Stimulated activated naive CD8-positive, alpha-beta T cell treated with anti-CD3 and anti-CD28 coated beads, Interleukin-15, Interleukin-2, amounts not matched to agents 100 ng/mL and 50 ng/mL, for 24 hours (primary cell): ENCODE results near the gene CCDC80.
A peak's percentile ranks its signal among the peaks of the same experiment; 100 is the strongest.
"Not testable (repeated sequence)": the region's sequence is repeated elsewhere in the genome, so short reads cannot be mapped to it uniquely, and the experiment has no call there.

Source experiments
- H3K27ac Mint-ChIP-seq: one replicate; pipeline ENCODE4 v1.8.0; 2021; ENCODE audit warnings: mild to moderate bottlenecking, mixed read lengths
- H3K27me3 Mint-ChIP-seq: one replicate; pipeline ENCODE4 v1.8.0; 2021; ENCODE audit warnings: mixed read lengths
- H3K36me3 Mint-ChIP-seq: one replicate; pipeline ENCODE4 v1.8.0; 2021; ENCODE audit warnings: low read depth, mixed read lengths
- H3K4me1 Mint-ChIP-seq: one replicate; pipeline ENCODE4 v1.8.0; 2021; ENCODE audit warnings: low read depth, mixed read lengths
- H3K4me3 Mint-ChIP-seq: one replicate; pipeline ENCODE4 v1.8.0; 2021; ENCODE audit warnings: mild to moderate bottlenecking, mixed read lengths
- H3K9me3 Mint-ChIP-seq: one replicate; pipeline ENCODE4 v1.8.0; 2021; ENCODE audit warnings: mixed read lengths

CCDC80 gene

DNA sequence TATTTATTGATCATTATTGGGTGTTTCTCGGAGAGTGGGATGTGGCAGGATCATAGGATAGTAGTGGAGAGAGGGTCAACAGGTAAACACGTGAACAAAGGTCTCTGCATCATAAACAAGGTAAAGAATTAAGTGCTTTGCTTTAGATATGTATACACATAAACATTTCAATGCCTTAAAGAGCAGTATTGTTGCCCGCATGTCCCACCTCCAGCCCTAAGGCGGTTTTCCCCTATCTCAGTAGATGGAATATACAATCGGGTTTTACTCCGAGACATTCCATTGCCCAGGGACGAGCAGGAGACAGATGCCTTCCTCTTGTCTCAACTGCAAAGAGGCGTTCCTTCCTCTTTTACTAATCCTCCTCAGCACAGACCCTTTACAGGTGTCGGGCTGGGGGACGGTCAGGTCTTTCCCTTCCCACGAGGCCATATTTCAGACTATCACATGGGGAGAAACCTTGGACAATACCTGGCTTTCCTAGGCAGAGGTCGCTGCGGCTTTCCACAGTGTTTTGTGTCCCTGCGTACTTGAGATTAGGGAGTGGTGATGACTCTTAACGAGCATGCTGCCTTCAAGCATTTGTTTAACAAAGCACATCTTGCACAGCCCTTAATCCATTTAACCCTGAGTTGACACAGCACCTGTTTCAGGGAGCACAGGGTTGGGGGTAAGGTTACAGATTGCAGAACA is 76.5 kb downstream of the CCDC80 start:
- not testable (repeated sequence) for H3K9me3 Mint-ChIP-seq, H3K27me3 Mint-ChIP-seq, H3K4me3 Mint-ChIP-seq, H3K27ac Mint-ChIP-seq
- Mint-ChIP-seq H3K36me3 (peaks cover 39% of the 10 kb centered on the region), H3K4me1 (peaks cover 41% of the 10 kb centered on the region)

DNA sequence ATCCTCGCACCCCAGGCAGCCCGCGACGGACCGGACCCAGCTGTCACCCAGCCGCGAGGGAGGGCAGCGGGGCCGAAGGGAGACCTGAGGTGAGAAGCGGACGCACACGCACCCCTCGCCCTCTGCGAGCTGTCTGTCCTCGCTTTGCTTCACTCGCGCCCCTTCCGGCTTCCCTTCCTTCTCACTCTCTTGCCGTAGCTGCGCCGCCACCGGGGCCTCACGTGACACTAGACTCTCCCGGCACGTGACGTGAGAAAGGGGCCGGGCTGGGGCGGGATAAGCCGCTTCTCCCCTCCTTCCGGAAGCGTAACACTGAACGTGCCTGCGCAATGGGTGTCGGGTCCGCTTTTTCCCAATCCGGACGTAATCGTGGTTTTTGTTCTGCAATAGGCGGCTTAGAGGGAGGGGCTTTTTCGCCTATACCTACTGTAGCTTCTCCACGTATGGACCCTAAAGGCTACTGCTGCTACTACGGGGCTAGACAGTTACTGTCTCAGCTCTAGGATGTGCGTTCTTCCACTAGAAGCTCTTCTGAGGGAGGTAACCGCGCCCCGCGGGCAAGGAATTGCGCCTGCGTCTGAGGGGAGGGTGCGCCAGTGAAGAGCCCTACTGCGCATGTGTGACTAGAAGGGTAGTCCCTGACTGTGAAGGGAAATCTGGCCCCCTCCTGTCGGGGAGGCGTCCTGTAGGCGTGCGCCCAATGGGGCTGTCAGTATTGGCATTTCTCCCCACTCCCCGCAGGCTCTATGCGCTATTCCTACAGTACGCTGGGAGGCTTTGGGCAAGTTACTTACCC is 79.0 kb downstream of the CCDC80 start, which contains the start of the genes ATG3 and SLC35A5:
ATG3 (minus strand) TSS at position 229 of the 796 bp plus-strand sequence. CDS start 434 bp downstream, outside the sequence.
SLC35A5 (plus strand) TSS at position 312 of the 796 bp plus-strand sequence. CDS start 1,359 bp downstream, outside the sequence.
- H3K4me3 Mint-ChIP-seq = peak within 1 kb of the TSS; percentile 99
- H3K9me3 Mint-ChIP-seq = no peaks in the 10 kb centered on the region
- peak within 1 kb of the TSS; percentile 97 for H3K27ac Mint-ChIP-seq
- peaks cover 54% of the 10 kb centered on the region for H3K4me1 Mint-ChIP-seq
- H3K27me3 Mint-ChIP-seq = no peaks in the 10 kb centered on the region
- H3K36me3 Mint-ChIP-seq = peaks cover 43% of the 10 kb centered on the region

DNA sequence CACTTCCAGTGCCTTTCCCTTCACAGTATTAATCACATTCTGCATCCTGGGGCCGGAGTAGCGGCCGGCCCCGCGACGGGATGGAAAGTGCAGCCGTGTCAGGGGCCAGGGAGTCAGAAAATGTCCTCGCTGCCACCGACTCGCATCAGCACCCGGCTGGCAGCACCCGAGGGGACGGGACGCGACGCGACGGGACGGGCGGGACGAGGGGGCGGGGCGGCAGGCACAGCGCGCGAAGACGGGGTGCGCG is 79.5 kb downstream of the CCDC80 start:
- H3K36me3 Mint-ChIP-seq = peaks cover 42% of the 10 kb centered on the region
- no peaks in the 10 kb centered on the region for H3K27me3 Mint-ChIP-seq
- peak overlapping the region; percentile 97 for H3K27ac Mint-ChIP-seq
- H3K4me3 Mint-ChIP-seq = peak overlapping the region; percentile 99
- no peaks in the 10 kb centered on the region for H3K9me3 Mint-ChIP-seq
- H3K4me1 Mint-ChIP-seq = peaks cover 54% of the 10 kb centered on the region

DNA sequence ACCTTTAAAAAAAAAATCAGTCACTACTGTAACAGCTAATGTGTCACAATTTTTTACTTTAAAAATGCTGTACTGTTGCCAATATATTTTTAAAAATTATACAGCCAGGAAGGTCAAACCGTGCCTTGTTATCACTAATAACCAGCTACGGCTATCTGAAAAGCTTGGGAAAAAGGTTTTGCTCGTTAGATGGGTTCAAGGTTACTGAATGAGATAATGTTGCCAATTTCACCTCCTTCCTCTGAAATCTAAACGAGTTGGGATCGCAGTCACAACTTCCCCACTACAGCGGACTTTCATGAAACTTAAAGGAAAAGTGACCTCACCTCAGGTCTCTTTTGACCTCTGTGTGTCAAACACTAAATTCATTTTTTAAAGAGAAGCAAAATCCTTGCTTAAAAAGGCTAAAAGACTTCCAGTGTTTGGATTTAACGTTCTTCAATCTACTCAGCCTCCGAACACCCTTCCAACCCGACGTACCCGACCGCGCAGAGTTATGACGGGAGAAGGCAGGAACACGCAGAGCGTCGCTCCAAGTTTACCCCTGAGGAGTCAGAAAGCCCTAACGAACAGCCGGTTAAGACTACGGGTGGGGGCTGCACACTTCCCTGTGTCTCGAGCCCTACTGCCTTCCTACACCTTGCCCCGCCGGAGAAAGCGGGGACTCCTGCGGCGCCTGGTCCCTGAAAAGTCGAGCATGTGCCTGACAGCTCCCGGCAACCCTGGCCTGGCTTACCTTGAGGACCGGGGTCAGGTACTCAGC is 80.0 kb downstream of the CCDC80 start:
- Mint-ChIP-seq H3K4me3 (peak overlapping the region; percentile 99), H3K9me3 (no peaks in the 10 kb centered on the region), H3K27me3 (no peaks in the 10 kb centered on the region), H3K36me3 (peaks cover 39% of the 10 kb centered on the region), H3K27ac (peak overlapping the region; percentile 97), H3K4me1 (peaks cover 54% of the 10 kb centered on the region)

DNA sequence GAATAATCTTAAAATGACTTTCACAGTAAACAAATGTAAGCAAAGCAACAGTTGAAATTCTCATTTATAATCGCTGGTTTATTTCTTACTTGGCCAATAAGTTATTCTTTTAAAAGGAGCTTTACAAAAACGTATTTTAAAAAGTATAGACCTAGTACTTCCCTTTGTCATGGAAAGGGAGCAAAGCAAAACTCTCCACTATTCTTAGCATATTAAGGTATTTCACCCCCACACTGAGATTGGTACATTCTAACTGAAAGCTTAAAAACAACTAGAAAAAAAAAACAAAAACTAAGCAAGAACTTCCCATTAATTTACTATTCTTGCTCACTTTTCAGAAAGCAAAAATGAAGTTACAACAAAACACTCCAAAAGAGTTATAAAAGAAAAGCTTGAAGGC is 80.6 kb downstream of the CCDC80 start:
- Mint-ChIP-seq H3K4me1 (peaks cover 60% of the 10 kb centered on the region), H3K27ac (peak overlapping the region; percentile 97), H3K9me3 (no peaks in the 10 kb centered on the region), H3K4me3 (peak overlapping the region; percentile 99), H3K36me3 (peaks cover 40% of the 10 kb centered on the region), H3K27me3 (no peaks in the 10 kb centered on the region)

DNA sequence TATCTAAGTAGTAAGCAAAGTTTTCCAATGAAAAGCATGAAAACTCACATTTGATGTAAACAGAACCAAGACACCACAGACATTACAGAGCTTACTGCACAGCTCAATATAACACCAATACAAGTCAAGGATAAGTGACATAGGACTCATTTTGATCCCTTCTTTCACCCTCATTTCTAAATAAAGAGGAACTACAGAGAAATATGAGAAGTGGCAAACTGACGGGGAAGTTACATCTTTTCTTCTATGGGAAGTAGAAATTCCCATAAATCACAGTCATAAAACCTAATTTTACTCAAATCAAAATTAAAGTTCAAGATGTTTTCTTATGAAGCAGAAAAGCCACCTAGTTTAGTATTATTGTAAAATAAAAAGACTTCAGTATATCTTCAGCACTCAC is 83.0 kb downstream of the CCDC80 start:
- Mint-ChIP-seq H3K4me1 (peaks cover 57% of the 10 kb centered on the region), H3K4me3 (no peak overlapping the region), H3K36me3 (peaks cover 46% of the 10 kb centered on the region)

DNA sequence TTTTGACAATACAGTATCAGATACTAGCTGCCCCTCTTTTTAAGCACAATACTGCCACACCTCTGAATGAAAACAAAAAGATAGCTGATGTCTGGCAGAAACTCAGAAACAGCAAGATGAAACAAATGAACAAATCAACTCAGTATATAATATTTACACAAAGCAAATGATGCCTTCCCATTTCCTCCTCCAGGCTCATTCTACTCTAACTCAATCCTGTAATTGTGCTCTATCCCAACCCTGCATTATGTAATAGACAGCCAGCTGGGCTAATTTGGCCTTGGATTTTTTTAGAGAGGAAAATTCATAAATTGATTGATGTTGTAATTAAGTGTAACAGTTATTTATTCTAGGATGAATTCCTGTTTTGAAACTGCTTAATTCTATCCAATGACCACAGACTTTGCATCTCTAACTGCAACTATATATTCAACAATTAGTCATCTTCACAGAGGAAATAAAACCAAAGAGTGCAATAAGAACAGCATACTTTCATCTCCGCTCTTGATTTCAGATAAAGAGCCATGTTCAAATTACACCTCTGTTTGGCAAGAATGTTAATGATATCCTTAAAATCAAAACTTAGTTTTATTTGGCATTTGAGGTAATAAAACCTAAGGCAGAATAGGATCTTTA is 85.3 kb downstream of the CCDC80 start:
- Mint-ChIP-seq H3K4me3 (peak overlapping the region; percentile 54), H3K9me3 (no peaks in the 10 kb centered on the region), H3K36me3 (peaks cover 61% of the 10 kb centered on the region), H3K27ac (peak overlapping the region; percentile 45), H3K27me3 (no peaks in the 10 kb centered on the region), H3K4me1 (peaks cover 58% of the 10 kb centered on the region)

More for the DNA sequence above, 83.0 kb downstream of the CCDC80 start:
- H3K27ac Mint-ChIP-seq = no peak overlapping the region
- no peaks in the 10 kb centered on the region for H3K9me3 Mint-ChIP-seq
- no peaks in the 10 kb centered on the region for H3K27me3 Mint-ChIP-seq

DNA sequence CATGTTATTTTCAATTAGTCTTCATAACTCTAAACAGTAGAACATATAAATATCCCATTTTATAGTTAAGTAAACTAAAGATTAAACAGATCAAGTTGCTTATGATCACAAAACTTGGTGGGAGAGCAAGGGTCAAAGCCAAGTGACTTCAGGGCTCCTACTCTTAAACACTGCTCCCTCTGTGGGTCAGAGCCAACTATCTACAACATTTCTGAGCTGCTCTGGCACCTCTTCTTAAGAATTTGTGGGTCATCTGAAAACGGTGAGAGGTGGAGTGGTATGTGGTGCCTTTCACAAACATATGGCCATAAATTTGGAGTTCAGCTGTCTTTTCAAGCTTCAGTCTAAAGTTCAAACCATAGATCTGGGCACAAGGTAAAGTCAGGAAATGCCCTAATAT is 90.1 kb downstream of the CCDC80 start:
- Mint-ChIP-seq H3K36me3 (peaks cover 64% of the 10 kb centered on the region), H3K9me3 (no peaks in the 10 kb centered on the region), H3K27me3 (no peaks in the 10 kb centered on the region), H3K4me1 (peaks cover 24% of the 10 kb centered on the region), H3K4me3 (no peak overlapping the region), H3K27ac (no peak overlapping the region)
